GM18498 (cell line): Measurements from ENCODE around the gene VPS26B.
"Not testable (repeated sequence)": the region's sequence is repeated elsewhere in the genome, so short reads cannot be mapped to it uniquely, and the experiment has no call there.

ENCODE experiments used
- ATAC-seq: cut with Tn5 transposase; IDR thresholded peaks from one replicate; pipeline ENCODE4 v1.9.1; 2021; ENCODE audit warnings: mild to moderate bottlenecking, moderate library complexity; ENCODE audit not compliant: unreplicated experiment

The VPS26B gene

GRCh38 chr11:134223836-134224709 is at the start of gene VPS26B, which contains the start of gene NCAPD3:
VPS26B (plus strand) TSS chr11:134224671; CDS start chr11:134225123, 452 bp downstream.
NCAPD3 (minus strand) TSS chr11:134223967; CDS start chr11:134223926, 41 bp downstream.
- ATAC-seq, result peak; percentile 75

- no peak for ATAC-seq
These were observed 48.2 kb upstream of the VPS26B start for GRCh38 chr11:134176284-134176683.

GRCh38 chr11:134178032-134178674 is 46.3 kb upstream of the VPS26B start:
- ATAC-seq, result no peak

- ATAC-seq, result no peak
These were observed 42.8 kb upstream of the VPS26B start for GRCh38 chr11:134181707-134182106.

- ATAC-seq, result not testable (repeated sequence)
These were observed 36.4 kb upstream of the VPS26B start for GRCh38 chr11:134188092-134188491.

GRCh38 chr11:134196756-134197155 is 27.7 kb upstream of the VPS26B start:
- no peak for ATAC-seq

- ATAC-seq, result no peak
These were observed 24.9 kb upstream of the VPS26B start for GRCh38 chr11:134199531-134199930.

- ATAC-seq, result no peak
These were observed 23.8 kb upstream of the VPS26B start for GRCh38 chr11:134200688-134201087.

GRCh38 chr11:134202661-134203060 is 21.8 kb upstream of the VPS26B start:
- no peak for ATAC-seq

- ATAC-seq, result no peak
These were observed 18.7 kb upstream of the VPS26B start for GRCh38 chr11:134205729-134206128.

GRCh38 chr11:134206185-134206584 is 18.3 kb upstream of the VPS26B start:
- ATAC-seq, result no peak

- no peak for ATAC-seq
These were observed 16.8 kb upstream of the VPS26B start for GRCh38 chr11:134207538-134208239.

GRCh38 chr11:134215836-134216235 is 8.6 kb upstream of the VPS26B start:
- ATAC-seq, result no peak

GRCh38 chr11:134216816-134217215 is 7.7 kb upstream of the VPS26B start:
- no peak for ATAC-seq

GRCh38 chr11:134223121-134223520 is 1.4 kb upstream of the VPS26B start:
- ATAC-seq, result no peak

GRCh38 chr11:134224710-134225664 is 516 bp downstream of the VPS26B start:
- peak; percentile 32 for ATAC-seq

- ATAC-seq, result no peak
These were observed 2.4 kb downstream of the VPS26B start for GRCh38 chr11:134226806-134227325.

- peak; percentile 56 for ATAC-seq
These were observed 4.2 kb downstream of the VPS26B start for GRCh38 chr11:134228625-134229024.

- ATAC-seq, result no peak
These were observed 4.8 kb downstream of the VPS26B start for GRCh38 chr11:134229126-134229790.
